ENCODE results near the gene GLO1. TPM values are rescaled to one million over a fixed set of nuclear protein-coding genes. Genes with fewer than 3 reads are reported as not detected.
"Not testable (repeated sequence)": the region's sequence is repeated elsewhere in the genome, so short reads cannot be mapped to it uniquely, and the experiment has no call there.

Gene GLO1
- total RNA-seq, 1 donor from 2014 or later: 95.0 TPM

GRCh38 chr6:38703949-38704590 lies 1.1 kb upstream of the GLO1 start:
- FAIRE-seq (no peak), DNase-seq (ENCODE audit: low read depth) (no peak)
- Histone ChIP-seq H3K36me3 (ENCODE audit: control insufficient read depth, insufficient read depth, low read length) (no peaks in the 10 kb centered on the region), H3K27me3 (ENCODE audit: control insufficient read depth, insufficient read depth, low read length) (no peaks in the 10 kb centered on the region), H3K4me3 (ENCODE audit: low read depth, low read length) (no peak overlapping the region)
- no peak for TF ChIP-seq CTCF (IDR thresholded peaks at IDR 0.05; ENCODE audit: insufficient read depth, low read length, severe bottlenecking)

DNA sequence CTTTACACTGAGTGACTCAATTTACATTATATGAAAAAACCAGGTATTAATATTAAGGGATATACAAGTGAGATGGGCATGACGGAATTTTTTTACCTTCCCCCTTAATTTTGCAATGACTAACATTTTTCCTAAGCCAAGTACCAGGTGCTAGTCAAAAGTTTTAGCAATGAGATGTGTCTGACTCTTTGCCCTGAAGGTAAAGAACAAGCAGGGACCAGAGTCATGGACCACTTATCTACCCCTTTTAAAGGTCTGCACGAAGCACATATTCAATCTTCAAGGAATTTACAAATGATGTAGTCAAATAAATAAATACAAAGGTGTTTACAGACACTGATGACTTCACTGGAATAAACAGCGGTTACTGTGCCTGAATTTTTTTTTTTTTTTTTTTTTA lies 1.4 kb downstream of the GLO1 start:
- H3K36me3 ChIP-seq (ENCODE audit: control insufficient read depth, insufficient read depth, low read length): no peaks in the 10 kb centered on the region
- FAIRE-seq (no peak), DNase-seq (ENCODE audit: low read depth) (peak; percentile 37)
- H3K4me3 ChIP-seq (ENCODE audit: low read depth, low read length): no peak overlapping the region
- no peaks in the 10 kb centered on the region for H3K27me3 ChIP-seq (ENCODE audit: control insufficient read depth, insufficient read depth, low read length)
- TF ChIP-seq CTCF (IDR thresholded peaks at IDR 0.05; ENCODE audit: insufficient read depth, low read length, severe bottlenecking): no peak

DNA sequence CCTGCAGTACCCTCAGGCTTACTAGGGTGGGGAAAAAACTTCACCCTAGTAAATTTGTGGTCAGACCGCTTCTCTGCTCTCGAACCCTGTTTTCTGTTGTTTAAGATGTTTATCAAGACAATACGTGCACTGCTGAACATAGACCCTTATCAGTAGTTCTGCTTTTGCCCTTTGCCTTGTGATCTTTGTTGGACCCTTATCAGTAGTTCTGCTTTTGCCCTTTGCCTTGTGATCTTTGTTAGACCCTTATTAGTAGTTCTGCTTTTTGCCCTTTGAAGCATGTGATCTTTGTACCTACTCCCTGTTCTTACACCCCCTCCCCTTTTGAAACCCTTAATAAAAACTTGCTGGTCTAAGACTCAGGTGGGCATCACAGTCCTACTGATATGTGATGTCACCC lies 3.2 kb downstream of the GLO1 start:
- H3K27me3 ChIP-seq (ENCODE audit: control insufficient read depth, insufficient read depth, low read length); H3K36me3 ChIP-seq (ENCODE audit: control insufficient read depth, insufficient read depth, low read length); H3K4me3 ChIP-seq (ENCODE audit: low read depth, low read length); FAIRE-seq; DNase-seq (ENCODE audit: low read depth): not testable (repeated sequence)

DNA sequence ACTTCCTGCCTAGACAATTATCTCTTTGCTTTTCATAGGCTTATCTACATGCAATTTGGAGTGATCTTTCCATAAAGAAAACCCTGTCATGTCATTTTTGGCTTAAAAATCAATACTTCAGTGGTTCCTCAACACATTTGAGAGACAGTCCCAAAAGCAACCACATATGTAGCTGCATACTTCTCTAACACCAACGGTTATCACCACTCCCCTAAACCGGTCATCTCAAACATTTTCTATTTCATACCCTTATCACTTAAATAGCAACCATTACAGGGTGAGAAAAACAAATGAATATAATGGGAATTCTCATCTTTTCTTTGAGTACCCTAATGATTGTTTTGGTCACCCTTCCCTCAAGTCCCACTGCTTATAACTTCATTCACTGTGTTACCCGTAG lies 5.1 kb downstream of the GLO1 start:
- Histone ChIP-seq H3K4me3 (ENCODE audit: low read depth, low read length) (no peak overlapping the region), H3K27me3 (ENCODE audit: control insufficient read depth, insufficient read depth, low read length) (no peaks in the 10 kb centered on the region), H3K36me3 (ENCODE audit: control insufficient read depth, insufficient read depth, low read length) (no peaks in the 10 kb centered on the region)
- no peak for DNase-seq (ENCODE audit: low read depth)
- no peak for TF ChIP-seq CTCF (IDR thresholded peaks at IDR 0.05; ENCODE audit: insufficient read depth, low read length, severe bottlenecking)
- FAIRE-seq: no peak

DNA sequence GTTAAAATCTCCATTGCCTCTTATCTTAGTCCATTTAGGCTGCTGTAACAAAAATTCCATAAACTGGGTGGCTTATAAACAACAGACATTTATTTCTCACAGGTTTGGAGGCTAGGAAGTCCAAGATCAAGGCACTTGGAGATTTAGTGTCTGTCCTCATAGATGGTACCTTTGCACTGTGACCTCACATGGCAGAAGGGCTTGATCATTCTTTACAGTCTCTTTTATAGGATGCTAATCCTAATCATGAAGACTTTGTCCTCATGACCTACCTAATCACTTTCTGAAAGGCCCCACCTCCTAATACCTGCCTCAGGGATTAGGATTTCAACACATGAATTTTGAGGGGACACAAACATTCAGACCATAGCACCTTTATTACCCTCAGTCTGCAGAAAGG lies 6.6 kb downstream of the GLO1 start:
- TF ChIP-seq CTCF (IDR thresholded peaks at IDR 0.05; ENCODE audit: insufficient read depth, low read length, severe bottlenecking): no peak
- H3K36me3 ChIP-seq (ENCODE audit: control insufficient read depth, insufficient read depth, low read length): no peaks in the 10 kb centered on the region
- no peak for DNase-seq (ENCODE audit: low read depth)
- FAIRE-seq: no peak
- no peaks in the 10 kb centered on the region for H3K27me3 ChIP-seq (ENCODE audit: control insufficient read depth, insufficient read depth, low read length)
- no peak overlapping the region for H3K4me3 ChIP-seq (ENCODE audit: low read depth, low read length)

DNA sequence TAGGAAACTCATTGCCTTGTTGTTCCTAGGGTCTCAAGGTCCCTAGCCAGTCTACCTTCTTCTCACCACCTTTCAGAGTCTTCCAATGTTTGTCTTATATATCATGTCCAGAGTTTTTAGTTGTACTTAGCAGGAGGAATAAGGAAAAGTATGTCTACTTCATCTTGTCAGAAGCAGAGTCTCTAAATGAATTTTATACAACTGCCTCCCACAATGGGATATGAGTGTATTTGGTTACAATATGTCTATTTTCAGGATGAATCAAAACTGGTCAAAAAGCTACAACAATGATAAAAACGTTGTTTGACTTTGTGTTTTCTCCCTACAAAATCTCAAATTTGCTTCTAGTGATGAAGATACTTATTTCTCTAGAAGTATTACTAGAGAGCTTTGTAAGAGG lies 7.0 kb downstream of the GLO1 start:
- no peak for DNase-seq (ENCODE audit: low read depth)
- H3K4me3 ChIP-seq (ENCODE audit: low read depth, low read length): no peak overlapping the region
- FAIRE-seq: no peak
- no peaks in the 10 kb centered on the region for H3K27me3 ChIP-seq (ENCODE audit: control insufficient read depth, insufficient read depth, low read length)
- no peaks in the 10 kb centered on the region for H3K36me3 ChIP-seq (ENCODE audit: control insufficient read depth, insufficient read depth, low read length)
- no peak for TF ChIP-seq CTCF (IDR thresholded peaks at IDR 0.05; ENCODE audit: insufficient read depth, low read length, severe bottlenecking)

Measured in bronchial epithelial cell (primary cell).